HAP-1 (cell line): Measurements from ENCODE around the gene PDXDC1.
"Not testable (repeated sequence)": the region's sequence is repeated elsewhere in the genome, so short reads cannot be mapped to it uniquely, and the experiment has no call there.

Experiments used
- DNase-seq, 2 experiments: peaks; one replicate each; pipeline ENCODE4 v3.0.0-alpha.2; 2016 to 2020; ENCODE audit warnings: low spot score in 2 of 2
- H3K27me3 ChIP-seq: fragments of 250-450 bp; sonication (Bioruptor Pico); 2 replicates; pipeline ENCODE4 v1.5.1; 2020; ENCODE audit warnings: low read depth, mild to moderate bottlenecking, moderate library complexity
- H3K36me3 ChIP-seq: fragments of 250-450 bp; sonication (Bioruptor Pico); replicated peaks from 2 replicates; pipeline ENCODE4 v1.5.1; 2020; ENCODE audit warnings: mild to moderate bottlenecking
- H3K4me1 ChIP-seq: fragments of 250-450 bp; sonication (Bioruptor Pico); 2 replicates; pipeline ENCODE4 v1.5.1; 2020; ENCODE audit warnings: mild to moderate bottlenecking
- H3K4me3 ChIP-seq: fragments of 250-450 bp; sonication (Bioruptor Pico); 2 replicates; pipeline ENCODE4 v1.5.1; 2020; ENCODE audit warnings: mild to moderate bottlenecking, moderate library complexity
- H3K9me3 ChIP-seq: fragments of 250-450 bp; sonication (Bioruptor Pico); 2 replicates; pipeline ENCODE4 v1.5.1; 2020; ENCODE audit warnings: mild to moderate bottlenecking, moderate library complexity
- in situ Hi-C: fragments of 300-500 bp; cut with MboI; formaldehyde crosslinking; loops from 3 replicates; pipeline ENCODE4 v1.14.3; 2020; ENCODE audit warnings: low sequenced_read_pairs, inconsistent platforms, mixed read lengths

PDXDC1 gene

DNA sequence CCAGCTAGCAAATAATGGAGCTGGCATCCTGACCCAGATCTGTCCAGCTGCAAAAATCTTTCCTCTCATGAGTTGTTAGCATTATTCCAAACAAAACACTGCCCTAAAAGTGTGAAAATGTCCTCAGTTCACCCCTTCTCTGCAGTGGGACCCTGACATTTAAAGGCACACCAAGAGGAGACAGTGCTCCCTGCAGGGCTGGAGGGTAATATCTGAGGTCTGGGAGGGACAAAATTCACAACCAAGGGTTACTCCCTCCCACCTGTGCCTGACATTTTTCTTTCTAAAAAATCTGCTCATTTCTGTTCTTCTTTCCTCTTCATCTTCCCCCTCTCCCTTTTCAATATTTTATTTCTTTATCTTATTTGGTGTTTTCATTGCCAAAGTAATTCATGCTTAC lies 191.4 kb downstream of the PDXDC1 start:
- in situ Hi-C loops, DNase-seq, H3K36me3 ChIP-seq, H3K27me3 ChIP-seq, H3K4me3 ChIP-seq, H3K9me3 ChIP-seq: not testable (repeated sequence)
- H3K4me1 ChIP-seq = peaks cover 13% of the 10 kb centered on the region

DNA sequence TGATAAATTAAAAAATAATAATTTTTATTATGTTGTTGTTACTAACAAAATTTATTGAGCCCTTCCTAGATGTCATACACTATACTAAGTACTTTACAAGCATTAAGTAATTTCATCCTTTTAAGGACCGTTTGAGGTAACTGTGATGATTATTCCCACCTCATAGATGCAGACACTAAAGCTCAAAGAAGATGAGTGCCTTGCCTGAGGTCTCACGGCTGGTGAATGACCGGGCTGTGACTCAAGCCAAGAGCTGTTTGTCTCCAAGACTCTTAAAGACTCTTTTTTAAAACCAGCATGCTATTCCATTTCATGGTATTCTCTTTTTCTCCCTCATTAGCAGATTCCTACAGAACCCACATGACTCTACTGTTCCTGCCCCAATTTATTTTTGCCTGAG lies 193.5 kb downstream of the PDXDC1 start:
- DNase-seq, in situ Hi-C loops, H3K36me3 ChIP-seq, H3K4me3 ChIP-seq, H3K9me3 ChIP-seq, H3K4me1 ChIP-seq, H3K27me3 ChIP-seq: not testable (repeated sequence)

DNA sequence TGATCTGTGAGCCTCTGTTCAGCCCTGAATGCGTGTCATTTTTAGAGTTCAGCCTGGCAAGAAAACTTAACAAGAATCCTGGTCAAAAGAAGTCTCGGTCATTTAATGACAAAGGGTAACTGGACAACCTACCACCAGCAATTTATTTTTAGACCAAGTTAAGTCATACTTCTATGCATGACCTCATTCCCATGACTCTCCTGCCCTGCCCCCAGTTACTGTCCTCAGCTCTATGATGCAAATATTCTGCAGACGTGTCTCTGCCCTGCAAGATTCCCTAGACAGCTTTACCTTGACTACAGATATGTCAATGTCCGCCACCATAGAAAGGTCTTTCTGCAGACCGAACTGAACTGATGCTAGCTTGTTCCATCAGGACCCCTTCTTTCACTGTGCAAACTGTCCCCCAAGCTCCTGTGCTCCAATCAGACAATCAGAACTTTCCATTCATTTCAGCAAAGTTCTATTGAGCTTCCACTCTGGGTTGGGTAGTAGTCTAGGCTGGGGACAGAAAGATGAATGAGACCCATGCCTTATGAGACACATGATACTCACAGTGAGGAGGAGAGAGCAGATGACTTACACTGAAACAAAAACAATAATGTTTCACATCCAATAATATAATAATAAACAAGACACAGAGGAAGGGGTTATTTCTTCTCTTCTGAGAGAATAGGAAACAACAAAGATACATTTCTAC lies 194.3 kb downstream of the PDXDC1 start:
- DNase-seq, in situ Hi-C loops, H3K4me3 ChIP-seq, H3K9me3 ChIP-seq, H3K36me3 ChIP-seq, H3K4me1 ChIP-seq, H3K27me3 ChIP-seq: not testable (repeated sequence)

DNA sequence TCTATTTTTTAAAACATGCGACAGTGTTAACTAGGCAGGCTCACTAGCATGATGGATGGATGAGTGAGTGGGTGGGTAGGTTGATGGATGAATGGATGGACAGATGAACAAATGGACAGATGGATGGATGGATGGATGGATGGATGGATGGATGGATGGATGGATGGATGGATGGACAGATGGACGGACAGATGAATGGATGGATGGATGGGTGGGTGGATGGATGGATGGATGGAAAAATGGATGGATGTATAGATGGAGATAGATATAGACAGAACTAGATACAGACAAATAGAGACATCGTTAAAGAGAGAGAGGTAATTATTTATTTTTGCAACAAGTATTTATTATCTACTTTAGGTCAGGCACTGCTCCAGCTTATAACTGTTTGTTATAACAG lies 205.1 kb downstream of the PDXDC1 start:
- H3K4me3 ChIP-seq, H3K4me1 ChIP-seq, H3K27me3 ChIP-seq, H3K9me3 ChIP-seq, DNase-seq, in situ Hi-C loops, H3K36me3 ChIP-seq: not testable (repeated sequence)

DNA sequence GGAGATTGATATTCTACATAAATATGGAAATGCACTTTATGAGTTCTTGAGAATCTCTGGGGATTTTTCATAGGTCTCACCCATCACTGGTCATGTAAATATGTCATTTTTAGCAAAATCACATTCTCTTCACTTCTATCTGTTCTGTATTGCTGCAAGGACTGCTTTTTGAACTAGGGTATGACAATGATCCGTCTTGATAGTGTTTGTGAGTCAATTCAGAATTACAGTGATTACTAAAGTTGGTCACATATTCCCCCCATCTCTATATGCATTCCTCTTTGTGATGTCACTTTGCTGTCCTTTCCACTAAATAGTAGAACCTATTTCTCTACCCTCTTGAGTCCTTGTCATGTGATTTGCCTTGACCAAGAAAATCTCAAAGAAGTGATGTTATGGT lies 206.1 kb downstream of the PDXDC1 start:
- H3K36me3 ChIP-seq, in situ Hi-C loops, H3K4me1 ChIP-seq, H3K4me3 ChIP-seq, DNase-seq, H3K27me3 ChIP-seq, H3K9me3 ChIP-seq: not testable (repeated sequence)

DNA sequence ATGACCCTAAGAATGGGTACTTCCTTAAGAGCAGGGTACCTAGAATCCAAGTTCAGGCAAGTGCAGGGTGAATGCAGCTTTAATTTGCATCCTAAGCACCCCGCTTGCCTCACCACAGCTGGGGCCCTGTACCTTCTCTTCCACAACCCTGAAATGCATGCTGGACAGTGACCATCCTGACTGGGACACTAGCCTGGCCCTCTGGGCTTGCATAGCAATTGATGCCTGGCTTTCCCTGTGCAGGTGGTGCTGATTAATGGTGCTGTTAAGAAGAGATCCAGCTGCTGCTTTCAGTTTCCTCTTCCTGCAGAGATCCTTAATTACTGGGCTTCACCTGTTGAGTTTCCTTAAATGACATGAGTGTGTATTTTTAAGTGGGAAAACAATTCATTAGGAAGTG lies 209.2 kb downstream of the PDXDC1 start:
- DNase-seq, H3K9me3 ChIP-seq, H3K36me3 ChIP-seq, H3K4me3 ChIP-seq, H3K4me1 ChIP-seq, H3K27me3 ChIP-seq, in situ Hi-C loops: not testable (repeated sequence)
